Stimulated activated CD4-positive, alpha-beta T cell treated with anti-CD3 and anti-CD28 coated beads, Interleukin-1b, Interleukin-23, amount 100 ng/mL, for 24 hours (primary cell): ENCODE results near the gene MYOF.
"Not testable (repeated sequence)": the region's sequence is repeated elsewhere in the genome, so short reads cannot be mapped to it uniquely, and the experiment has no call there.

Source experiments
- DNase-seq, 4 experiments: peaks; one replicate each; pipeline ENCODE4 v3.0.0-alpha.2; 2020; ENCODE audit warnings: low read depth in 4 of 4, low spot score in 1 of 4

Gene MYOF

GRCh38 chr10:93456480-93456879 is 25.7 kb downstream of the MYOF start:
- no peak for DNase-seq

- no peak for DNase-seq
Measured at GRCh38 chr10:93454736-93455135, 27.4 kb downstream of the MYOF start.

- no peak for DNase-seq
Measured at GRCh38 chr10:93454146-93454545, 28.0 kb downstream of the MYOF start.

- DNase-seq = no peak
Measured at GRCh38 chr10:93452143-93452542, 30.0 kb downstream of the MYOF start.

- DNase-seq = no peak
Measured at GRCh38 chr10:93451244-93451947, 30.7 kb downstream of the MYOF start.

GRCh38 chr10:93447970-93448369 is 34.2 kb downstream of the MYOF start:
- DNase-seq = no peak

GRCh38 chr10:93447019-93447418 is 35.1 kb downstream of the MYOF start:
- DNase-seq = no peak

- no peak for DNase-seq
Measured at GRCh38 chr10:93445978-93446720, 36.0 kb downstream of the MYOF start.

GRCh38 chr10:93445097-93445960 is 36.8 kb downstream of the MYOF start:
- no peak for DNase-seq

GRCh38 chr10:93443481-93443880 is 38.7 kb downstream of the MYOF start:
- DNase-seq = no peak

GRCh38 chr10:93442721-93443120 is 39.4 kb downstream of the MYOF start:
- not testable (repeated sequence) for DNase-seq

- no peak for DNase-seq
Measured at GRCh38 chr10:93440591-93441091, 41.5 kb downstream of the MYOF start.

GRCh38 chr10:93438613-93439253 is 43.4 kb downstream of the MYOF start:
- no peak for DNase-seq

- DNase-seq = no peak
Measured at GRCh38 chr10:93437946-93438612, 44.1 kb downstream of the MYOF start.

- no peak for DNase-seq
Measured at GRCh38 chr10:93437086-93437945, 44.8 kb downstream of the MYOF start.

GRCh38 chr10:93436591-93437085 is 45.5 kb downstream of the MYOF start:
- no peak for DNase-seq

GRCh38 chr10:93435621-93436397 is 46.3 kb downstream of the MYOF start:
- no peak for DNase-seq

GRCh38 chr10:93434991-93435491 is 47.1 kb downstream of the MYOF start:
- no peak for DNase-seq
